Keratinocyte (primary cell): ENCODE measurements around the gene PTPN12.

Experiments
- CTCF ChIP-seq, 3 experiments: IDR thresholded peaks in 1 of 3; conservative IDR thresholded peaks in 1 of 3; optimal IDR thresholded peaks in 1 of 3; 2 replicates in 2 of 3; 3 replicates in 1 of 3; pipeline versions ENCODE3 to v1.5.1; 2011; ENCODE audit warnings: low read length in 3 of 3, mild to moderate bottlenecking in 3 of 3, moderate library complexity in 2 of 3, control low read depth in 1 of 3, inconsistent platforms in 1 of 3; ENCODE audit not compliant: insufficient read depth in 2 of 3; ENCODE audit errors: extremely low read depth in 1 of 3
- EZH2 ChIP-seq: IDR thresholded peaks from one replicate; pipeline ENCODE4 v1.6.1; 2012; ENCODE audit warnings: inconsistent platforms, mild to moderate bottlenecking, low read length, moderate library complexity

GRCh38 chr7:77657427-77658224 lies 120.5 kb downstream of the PTPN12 start:
- TF ChIP-seq CTCF (optimal IDR thresholded peaks at IDR 0.05 in 1 of 3, IDR thresholded peaks at IDR 0.05 in 1 of 3, conservative IDR thresholded peaks at IDR 0.05 in 1 of 3; ENCODE audit: extremely low read depth in 1 of 3, insufficient read depth in 2 of 3, low read length in 3 of 3): peak in 2 of 3 experiments; percentile 31 to 46
- TF ChIP-seq EZH2: no peak
